Osteocyte (in vitro differentiated cells): ENCODE measurements around the gene TMEM18. TPM values are rescaled to one million over a fixed set of nuclear protein-coding genes. Genes with fewer than 3 reads are reported as not detected.
A peak's percentile ranks its signal among the peaks of the same experiment; 100 is the strongest.

Experiments used
- DNase-seq: peaks from one replicate; pipeline ENCODE4 v3.0.0; 2021; ENCODE audit warnings: mixed read lengths; ENCODE audit not compliant: unreplicated experiment; ENCODE audit errors: extremely low spot score
- H3K27ac Mint-ChIP-seq: one replicate; pipeline ENCODE4 v1.8.0; 2021; ENCODE audit warnings: mild to moderate bottlenecking, mixed read lengths; ENCODE audit not compliant: unreplicated experiment
- H3K27me3 Mint-ChIP-seq: one replicate; pipeline ENCODE4 v1.8.0; 2021; ENCODE audit warnings: mixed read lengths; ENCODE audit not compliant: unreplicated experiment
- H3K36me3 Mint-ChIP-seq: one replicate; pipeline ENCODE4 v1.8.0; 2021; ENCODE audit warnings: mixed read lengths; ENCODE audit not compliant: unreplicated experiment
- H3K4me1 Mint-ChIP-seq: one replicate; pipeline ENCODE4 v1.8.0; 2021; ENCODE audit warnings: mixed read lengths; ENCODE audit not compliant: unreplicated experiment
- H3K4me3 Mint-ChIP-seq: one replicate; pipeline ENCODE4 v1.8.0; 2021; ENCODE audit warnings: mild to moderate bottlenecking, moderate library complexity, mixed read lengths; ENCODE audit not compliant: unreplicated experiment
- H3K9me3 Mint-ChIP-seq: one replicate; pipeline ENCODE4 v1.8.0; 2021; ENCODE audit warnings: mixed read lengths; ENCODE audit not compliant: unreplicated experiment
- total RNA-seq: library from RNA; stranded (reverse); gene quantifications from 2 replicates; pipeline ENCODE4 v1.2.1, GENCODE V29; 2021
- TF ChIP-seq, protein P1 (sequence below): fragments of 200-600 bp; sonication (generic); IDR thresholded peaks from 2 replicates; pipeline ENCODE4 v1.5.0; 2021; ENCODE audit warnings: antibody characterized with exemption, mild to moderate bottlenecking, moderate library complexity

TMEM18 gene
- total RNA-seq, 1 donor from 2014 or later, result 32.8 TPM

DNA sequence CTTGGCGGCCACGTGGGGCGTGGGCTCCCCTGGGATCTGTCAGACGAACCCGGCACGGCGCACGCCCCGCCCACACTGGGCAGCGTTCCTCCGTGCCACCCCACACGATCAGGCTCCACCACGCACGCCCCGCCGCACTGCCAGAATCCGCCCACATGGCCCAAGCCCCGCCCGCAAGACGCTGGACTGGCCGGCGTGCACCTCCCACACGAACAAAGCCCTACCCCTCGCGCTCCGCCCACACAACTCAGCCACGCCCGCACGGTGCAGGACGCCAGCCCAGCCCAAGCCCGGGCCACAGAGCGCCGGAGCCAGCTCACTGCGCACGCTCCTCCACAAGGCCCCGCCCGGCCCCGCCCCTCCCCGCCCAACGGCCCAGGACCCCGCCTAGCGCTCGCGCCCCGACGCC, 555 bp downstream of the TMEM18 start:
- Mint-ChIP-seq H3K4me3 (peak overlapping the region; percentile 89), H3K9me3 (no peaks in the 10 kb centered on the region), H3K4me1 (peaks cover 43% of the 10 kb centered on the region), H3K27ac (peak overlapping the region; percentile 89), H3K36me3 (peaks cover 11% of the 10 kb centered on the region), H3K27me3 (no peaks in the 10 kb centered on the region)
- TF ChIP-seq, protein P1, sequence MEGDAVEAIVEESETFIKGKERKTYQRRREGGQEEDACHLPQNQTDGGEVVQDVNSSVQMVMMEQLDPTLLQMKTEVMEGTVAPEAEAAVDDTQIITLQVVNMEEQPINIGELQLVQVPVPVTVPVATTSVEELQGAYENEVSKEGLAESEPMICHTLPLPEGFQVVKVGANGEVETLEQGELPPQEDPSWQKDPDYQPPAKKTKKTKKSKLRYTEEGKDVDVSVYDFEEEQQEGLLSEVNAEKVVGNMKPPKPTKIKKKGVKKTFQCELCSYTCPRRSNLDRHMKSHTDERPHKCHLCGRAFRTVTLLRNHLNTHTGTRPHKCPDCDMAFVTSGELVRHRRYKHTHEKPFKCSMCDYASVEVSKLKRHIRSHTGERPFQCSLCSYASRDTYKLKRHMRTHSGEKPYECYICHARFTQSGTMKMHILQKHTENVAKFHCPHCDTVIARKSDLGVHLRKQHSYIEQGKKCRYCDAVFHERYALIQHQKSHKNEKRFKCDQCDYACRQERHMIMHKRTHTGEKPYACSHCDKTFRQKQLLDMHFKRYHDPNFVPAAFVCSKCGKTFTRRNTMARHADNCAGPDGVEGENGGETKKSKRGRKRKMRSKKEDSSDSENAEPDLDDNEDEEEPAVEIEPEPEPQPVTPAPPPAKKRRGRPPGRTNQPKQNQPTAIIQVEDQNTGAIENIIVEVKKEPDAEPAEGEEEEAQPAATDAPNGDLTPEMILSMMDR, result no peak
- DNase-seq, result peak; percentile 100

DNA sequence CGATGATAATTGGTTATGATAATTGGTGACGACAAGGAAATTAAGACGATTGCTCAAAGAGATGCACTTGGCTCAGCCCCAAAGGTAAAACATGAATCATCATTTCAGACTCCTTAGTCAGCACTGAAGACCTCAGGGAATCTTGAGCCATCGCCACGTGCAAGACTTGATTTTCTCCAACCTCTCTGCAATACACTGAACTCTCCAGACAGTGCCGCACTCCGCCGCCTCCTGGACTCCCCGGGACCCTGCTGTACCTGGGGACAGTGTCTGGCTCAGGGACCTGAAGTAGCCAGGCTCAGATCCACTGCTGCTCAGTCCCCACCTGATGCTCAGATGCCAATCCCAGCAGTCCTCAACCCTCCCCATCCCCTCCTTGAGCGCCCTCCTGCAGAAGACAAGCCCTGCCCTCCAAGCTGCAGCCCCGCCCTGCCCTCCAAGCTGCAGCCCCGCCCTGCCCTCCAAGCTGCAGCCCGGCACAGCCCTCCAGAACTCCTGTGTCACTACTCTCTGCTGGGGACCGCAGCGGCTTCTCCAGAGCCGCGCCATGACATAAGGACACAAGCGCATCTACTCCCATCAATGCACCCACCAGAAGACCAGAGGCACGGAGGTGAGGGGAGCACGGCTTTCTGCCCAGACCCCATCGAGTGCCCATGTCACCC, 1.1 kb downstream of the TMEM18 start:
- TF ChIP-seq, protein P1, result peak; percentile 52
- no peaks in the 10 kb centered on the region for H3K27me3 Mint-ChIP-seq
- H3K36me3 Mint-ChIP-seq, result peaks cover 11% of the 10 kb centered on the region
- DNase-seq, result no peak
- H3K4me3 Mint-ChIP-seq, result peak overlapping the region; percentile 89
- peak overlapping the region; percentile 89 for H3K27ac Mint-ChIP-seq
- peaks cover 43% of the 10 kb centered on the region for H3K4me1 Mint-ChIP-seq
- H3K9me3 Mint-ChIP-seq, result no peaks in the 10 kb centered on the region

DNA sequence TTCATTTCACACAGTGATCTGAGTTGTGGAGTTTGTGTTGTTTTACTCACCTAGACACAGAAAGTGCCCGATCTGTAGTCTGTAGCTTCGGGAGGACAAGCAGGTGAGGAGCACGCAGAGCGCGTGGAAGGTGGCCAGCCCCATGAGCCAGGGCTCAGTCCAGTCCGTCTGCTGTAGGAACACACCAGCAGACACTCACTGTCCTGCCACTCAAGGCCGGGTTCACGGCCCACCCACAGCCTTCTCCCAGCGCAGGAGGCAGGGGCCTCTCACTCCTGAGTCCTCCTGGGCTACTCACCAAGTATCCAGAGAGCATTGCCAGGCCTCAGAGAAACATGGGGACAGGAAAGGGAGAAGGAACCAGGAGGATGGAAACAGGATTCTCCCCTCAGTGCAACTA, 1.7 kb downstream of the TMEM18 start:
- Mint-ChIP-seq H3K27ac (peak overlapping the region; percentile 89), H3K27me3 (no peaks in the 10 kb centered on the region), H3K9me3 (no peaks in the 10 kb centered on the region), H3K4me3 (peak overlapping the region; percentile 89), H3K36me3 (peaks cover 16% of the 10 kb centered on the region), H3K4me1 (peaks cover 43% of the 10 kb centered on the region)
- DNase-seq, result no peak
- TF ChIP-seq, protein P1, result no peak

DNA sequence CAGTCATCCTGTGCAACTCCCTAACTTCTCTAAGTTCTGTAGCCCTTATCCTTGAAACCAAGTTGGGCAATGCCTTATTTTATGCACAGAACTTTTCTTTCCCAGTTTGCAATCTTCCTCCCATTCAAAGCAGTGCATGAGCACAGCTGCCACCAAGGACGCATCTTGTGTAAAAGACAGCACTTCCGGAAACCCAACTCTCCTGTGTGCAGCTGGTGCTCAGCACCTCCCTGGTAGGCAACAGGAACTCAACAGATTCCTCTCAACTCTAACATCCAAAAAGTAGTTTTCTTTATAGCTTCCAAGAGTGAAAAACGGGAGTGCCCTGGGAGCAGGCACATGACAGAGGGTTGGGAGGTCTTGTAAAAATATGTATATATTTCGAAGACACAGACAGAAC, 2.2 kb downstream of the TMEM18 start:
- Mint-ChIP-seq H3K4me1 (peaks cover 43% of the 10 kb centered on the region), H3K27me3 (no peaks in the 10 kb centered on the region), H3K9me3 (no peaks in the 10 kb centered on the region), H3K4me3 (peak overlapping the region; percentile 24), H3K27ac (no peak overlapping the region), H3K36me3 (peaks cover 20% of the 10 kb centered on the region)
- DNase-seq, result no peak
- TF ChIP-seq, protein P1, result no peak

DNA sequence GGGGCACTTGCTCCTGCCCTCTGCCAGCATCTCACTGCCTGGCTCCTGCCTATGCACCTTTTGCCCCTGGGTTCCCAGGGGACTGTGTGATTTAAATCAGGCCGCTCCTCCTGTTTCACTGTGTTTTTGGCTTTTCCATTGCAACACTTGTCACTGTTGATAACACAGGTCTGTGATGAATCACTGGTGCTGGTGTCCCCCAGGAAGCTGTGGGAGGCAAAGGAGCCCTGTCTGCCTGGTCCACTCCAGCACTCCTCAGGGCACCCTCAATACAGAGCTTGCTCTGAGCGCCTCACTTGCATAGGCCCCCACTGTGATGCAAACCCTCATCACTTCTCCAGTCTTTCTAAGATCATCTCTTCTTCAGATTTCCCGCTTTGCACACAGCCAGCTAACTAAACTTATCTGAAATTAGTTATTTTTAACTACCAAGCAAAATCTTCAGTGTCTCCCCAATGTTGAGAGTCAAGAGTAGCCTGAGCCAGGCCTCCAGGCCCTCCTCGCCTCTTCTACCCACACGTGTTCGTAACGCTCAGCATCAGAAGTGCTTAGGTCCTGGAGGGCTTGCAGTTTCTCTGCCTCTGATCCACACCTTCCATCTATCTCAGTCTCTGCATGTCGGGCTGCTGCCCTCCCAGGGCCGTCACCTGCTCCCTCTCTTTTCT, 2.8 kb downstream of the TMEM18 start:
- no peak overlapping the region for H3K27ac Mint-ChIP-seq
- TF ChIP-seq, protein P1, result no peak
- peaks cover 44% of the 10 kb centered on the region for H3K4me1 Mint-ChIP-seq
- no peaks in the 10 kb centered on the region for H3K9me3 Mint-ChIP-seq
- peak overlapping the region; percentile 7 for H3K4me3 Mint-ChIP-seq
- peaks cover 26% of the 10 kb centered on the region for H3K36me3 Mint-ChIP-seq
- no peak for DNase-seq
- no peaks in the 10 kb centered on the region for H3K27me3 Mint-ChIP-seq
